Vagina (tissue), 2 donors: ENCODE measurements around the gene RFWD3.

ENCODE experiments used
- CTCF ChIP-seq, 3 experiments: fragments of 450-650 bp in 2 of 3; fragments of 200-600 bp in 1 of 3; sonication (generic) in 1 of 3; IDR thresholded peaks; one replicate each; pipeline ENCODE4 v1.5.1; 2017 to 2019; ENCODE audit warnings: antibody characterized with exemption in 3 of 3, mild to moderate bottlenecking in 2 of 3, moderate library complexity in 2 of 3
- POLR2A ChIP-seq, 2 donors: fragments of 450-650 bp; IDR thresholded peaks; one replicate each; pipeline ENCODE4 v1.6.1; 2017; ENCODE audit warnings: antibody characterized with exemption in 2 of 2, mild to moderate bottlenecking in 2 of 2, moderate library complexity in 2 of 2
- POLR2AphosphoS5 ChIP-seq, 2 donors: sonication (generic); formaldehyde crosslinking; IDR thresholded peaks; one replicate each; pipeline ENCODE4 v1.9.0; 2017; ENCODE audit warnings: antibody characterized with exemption in 2 of 2, mild to moderate bottlenecking in 2 of 2, low read depth in 1 of 2; ENCODE audit not compliant: insufficient read depth in 1 of 2

- no peak for TF ChIP-seq POLR2A (IDR thresholded peaks at IDR 0.05)
- no peak for TF ChIP-seq POLR2AphosphoS5 (IDR thresholded peaks at IDR 0.05; ENCODE audit: insufficient read depth in 1 of 2, low read depth in 1 of 2)
- no peak for TF ChIP-seq CTCF (IDR thresholded peaks at IDR 0.05)
Measured at GRCh38 chr16:74713876-74714275, 47.2 kb upstream of the RFWD3 start.
